ENCODE measurements around the gene CHID1.

GRCh38 chr11:837990-838307 lies 72.7 kb downstream of the CHID1 start:
- TF ChIP-seq SPI1 (IDR thresholded peaks at IDR 0.05; ENCODE audit: borderline replicate concordance, low read depth, low read length) = no peak
- TF ChIP-seq RBM34 (IDR thresholded peaks at IDR 0.05; ENCODE audit: borderline replicate concordance, insufficient read depth, low read length) = no peak
- no peak for TF ChIP-seq JUN (IDR thresholded peaks at IDR 0.05; ENCODE audit: borderline replicate concordance, low read depth, low read length)
- no peak for TF ChIP-seq JUN (CRISPR knock-in tag; IDR thresholded peaks at IDR 0.05; ENCODE audit: borderline replicate concordance)
- no peak for TF ChIP-seq ZBTB33 (CRISPR knock-in tag; IDR thresholded peaks at IDR 0.05)
- TF ChIP-seq EGR1 (conservative IDR thresholded peaks at IDR 0.05) = no peak
- no peak for TF ChIP-seq RBM17 (IDR thresholded peaks at IDR 0.05; ENCODE audit: borderline replicate concordance, low read depth, low read length)
